GM21786 (cell line): ENCODE measurements around the gene ATXN7L1.
"Not testable (repeated sequence)": the region's sequence is repeated elsewhere in the genome, so short reads cannot be mapped to it uniquely, and the experiment has no call there.

Experiments
- ATAC-seq: cut with Tn5 transposase; IDR thresholded peaks from one replicate; pipeline ENCODE4 v1.9.1; 2021; ENCODE audit not compliant: unreplicated experiment

Gene ATXN7L1

DNA sequence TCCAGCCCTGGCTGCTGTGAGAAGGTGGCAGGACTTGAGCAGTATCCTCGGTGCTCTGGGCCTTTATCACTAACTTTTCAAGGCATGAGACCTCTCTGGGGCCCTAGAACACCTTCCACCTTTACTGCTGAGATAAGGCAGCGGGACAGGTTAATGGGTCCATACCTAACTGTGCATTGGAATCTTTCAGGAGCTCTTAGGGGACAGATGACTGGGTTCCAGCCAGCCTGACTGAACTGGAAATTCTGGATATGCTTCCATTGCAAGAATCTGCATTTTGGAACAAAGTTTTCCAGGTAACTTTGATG is 73.0 kb downstream of the ATXN7L1 start:
- no peak for ATAC-seq

DNA sequence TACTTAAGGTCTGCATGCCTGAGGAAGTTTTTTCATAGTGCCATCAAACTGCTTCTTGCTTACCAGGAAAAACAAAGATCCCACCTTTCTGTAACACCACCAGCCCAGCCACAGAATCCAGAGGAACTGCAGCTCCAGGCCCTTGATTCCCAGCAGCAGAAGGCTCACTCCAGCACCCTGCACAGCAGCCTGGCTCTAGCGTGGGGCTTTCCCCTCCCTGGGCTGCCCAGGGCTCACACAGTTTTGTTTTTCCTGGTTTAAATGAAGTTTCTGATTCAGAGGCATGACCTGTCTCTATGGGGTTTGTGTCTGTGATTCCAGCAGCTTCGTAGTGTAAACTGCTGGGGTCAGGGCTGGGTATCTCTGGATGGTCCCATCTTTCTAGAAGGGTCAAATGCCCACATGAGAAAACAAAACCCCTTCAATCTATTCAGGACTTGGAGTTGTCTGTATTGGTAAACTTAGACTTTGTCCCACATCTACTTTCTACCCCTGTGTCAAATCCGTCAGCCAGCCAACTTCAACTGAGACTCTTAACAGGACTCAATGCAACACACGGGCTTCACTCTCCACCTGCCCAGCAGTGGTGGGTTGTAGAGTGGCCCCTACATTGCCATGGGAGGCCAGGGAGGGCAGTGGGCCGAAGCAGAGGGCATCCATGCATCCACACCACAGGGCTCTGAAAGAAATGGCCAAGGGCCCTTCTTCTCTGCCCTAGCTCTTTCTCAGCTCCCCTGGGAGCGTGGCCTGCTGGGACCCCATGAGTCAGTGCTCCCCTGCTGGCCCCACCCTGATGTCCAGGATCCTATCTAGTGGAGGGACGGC is 73.6 kb downstream of the ATXN7L1 start:
- no peak for ATAC-seq

DNA sequence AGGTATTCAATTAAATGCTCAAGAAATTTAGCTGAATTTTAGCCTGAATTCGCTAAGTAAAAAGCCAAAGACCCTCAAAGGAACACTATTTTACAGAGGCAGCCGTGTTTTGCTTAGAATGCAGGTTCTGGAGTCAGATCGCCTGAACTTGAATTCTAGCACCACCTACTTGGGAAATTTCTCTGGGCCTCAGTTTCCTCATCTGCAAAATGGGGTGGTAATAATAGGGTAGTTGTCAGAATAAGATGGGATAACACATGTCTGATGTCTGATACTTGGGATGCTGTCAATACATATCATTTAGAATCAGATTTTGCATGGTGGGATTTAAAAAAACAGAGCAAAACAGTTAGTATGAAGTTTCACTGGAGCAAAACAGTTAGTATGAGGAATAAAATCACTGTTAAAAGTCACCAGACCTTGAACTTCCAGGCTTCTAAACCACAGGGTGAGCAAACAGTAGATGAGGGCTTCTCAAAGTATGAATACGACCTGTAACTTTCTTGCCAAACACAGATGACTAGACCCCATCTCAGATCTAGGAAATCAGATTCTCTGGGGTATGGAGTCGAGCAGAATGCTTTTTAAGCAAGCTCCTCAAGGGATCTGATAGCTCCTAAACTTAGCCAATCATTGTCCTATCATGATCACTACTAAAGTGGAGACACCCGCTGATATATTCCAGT is 75.4 kb downstream of the ATXN7L1 start:
- ATAC-seq, result no peak

DNA sequence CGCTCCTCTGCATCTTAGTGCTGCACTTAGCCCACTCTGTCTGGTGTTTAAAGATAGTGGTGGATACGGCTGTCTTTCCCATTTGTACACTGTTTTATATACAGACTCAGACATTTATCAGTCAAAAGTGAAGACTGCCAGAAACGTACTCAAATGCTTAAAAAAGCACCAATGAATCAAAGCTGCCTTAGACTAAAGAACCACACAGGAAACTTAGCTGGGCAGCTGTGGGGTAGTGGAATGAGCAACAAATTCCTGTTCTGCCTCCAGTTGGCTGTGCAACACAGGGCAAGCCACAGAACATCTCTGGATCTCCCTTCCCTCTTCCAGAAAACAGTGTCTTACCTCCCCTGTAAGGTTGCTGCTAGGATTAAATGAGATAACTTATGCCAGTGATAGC is 76.0 kb downstream of the ATXN7L1 start:
- peak; percentile 63 for ATAC-seq

DNA sequence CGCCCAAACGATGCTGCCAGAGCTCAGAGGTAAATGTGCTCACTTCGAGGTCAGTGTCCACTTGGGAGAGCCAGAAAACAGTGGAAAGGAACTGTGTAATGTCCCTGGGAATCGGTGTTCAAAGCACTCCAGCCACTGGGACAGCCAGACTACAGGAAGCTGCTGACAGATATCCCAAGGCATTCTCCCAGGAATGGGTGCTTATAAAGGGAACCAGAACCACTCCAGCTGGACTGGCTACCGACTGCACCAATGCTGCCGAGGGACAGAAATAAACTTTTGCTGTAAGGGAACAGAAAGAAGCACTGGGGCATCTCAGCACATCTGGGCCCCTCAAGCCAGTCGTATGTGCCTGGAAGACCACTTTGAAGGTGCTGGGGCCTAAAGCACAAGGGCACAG is 76.7 kb downstream of the ATXN7L1 start:
- no peak for ATAC-seq

DNA sequence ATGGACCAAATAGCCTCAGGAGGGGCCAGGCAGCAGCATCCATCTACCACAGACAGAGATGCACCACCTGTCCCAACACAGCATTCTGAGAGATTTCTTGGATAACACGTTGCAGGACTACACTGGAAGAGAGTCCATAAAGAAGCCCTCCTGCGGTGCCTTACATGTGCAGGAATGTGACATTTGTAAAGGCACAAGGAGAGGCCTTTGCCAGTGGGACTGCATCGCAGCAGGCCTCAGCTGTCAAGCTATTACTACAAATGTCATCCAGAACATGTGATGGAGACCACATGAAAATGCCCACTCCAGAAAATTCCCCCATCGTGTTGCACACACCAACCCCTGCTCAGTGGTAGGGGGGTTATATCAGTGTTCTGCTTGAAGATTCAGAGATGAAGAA is 77.4 kb downstream of the ATXN7L1 start:
- ATAC-seq, result no peak

DNA sequence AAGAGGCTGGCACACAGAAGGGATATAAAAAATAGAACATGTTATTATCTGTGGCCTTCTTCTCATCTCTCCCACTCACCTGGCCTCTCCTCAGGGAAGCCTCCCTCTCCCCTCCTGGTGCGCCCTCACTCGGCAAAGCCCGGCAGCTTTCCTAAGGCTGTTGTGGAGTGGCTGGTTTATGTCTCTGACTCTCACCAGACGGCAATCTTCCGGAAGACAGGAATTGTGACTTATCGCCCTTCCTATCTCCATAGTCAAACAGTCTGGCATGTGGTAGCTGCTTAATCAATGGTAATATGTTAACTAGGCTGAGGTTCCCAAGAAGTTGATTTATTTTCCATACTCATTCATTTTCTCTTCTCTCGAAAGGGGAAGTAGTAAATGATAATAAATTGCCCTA is 78.7 kb downstream of the ATXN7L1 start:
- no peak for ATAC-seq

DNA sequence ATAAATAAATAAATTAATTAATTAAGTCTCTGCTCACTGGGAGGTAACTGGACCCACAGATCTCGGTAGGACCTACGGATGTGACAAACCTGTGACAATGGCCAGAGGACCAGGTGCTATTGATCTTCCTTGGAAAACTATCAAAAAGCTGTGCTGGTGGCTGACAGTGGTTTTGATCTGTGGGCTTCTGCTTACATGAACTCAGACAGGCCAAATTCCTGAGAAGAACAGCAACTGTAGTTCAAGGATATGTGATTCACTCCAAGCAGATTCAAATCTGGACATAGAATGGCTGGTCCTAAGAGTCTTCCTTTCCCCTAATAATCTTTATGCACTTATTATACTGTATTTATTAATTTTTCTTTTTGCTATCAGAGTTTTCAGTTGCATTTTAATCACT is 80.0 kb downstream of the ATXN7L1 start:
- no peak for ATAC-seq

DNA sequence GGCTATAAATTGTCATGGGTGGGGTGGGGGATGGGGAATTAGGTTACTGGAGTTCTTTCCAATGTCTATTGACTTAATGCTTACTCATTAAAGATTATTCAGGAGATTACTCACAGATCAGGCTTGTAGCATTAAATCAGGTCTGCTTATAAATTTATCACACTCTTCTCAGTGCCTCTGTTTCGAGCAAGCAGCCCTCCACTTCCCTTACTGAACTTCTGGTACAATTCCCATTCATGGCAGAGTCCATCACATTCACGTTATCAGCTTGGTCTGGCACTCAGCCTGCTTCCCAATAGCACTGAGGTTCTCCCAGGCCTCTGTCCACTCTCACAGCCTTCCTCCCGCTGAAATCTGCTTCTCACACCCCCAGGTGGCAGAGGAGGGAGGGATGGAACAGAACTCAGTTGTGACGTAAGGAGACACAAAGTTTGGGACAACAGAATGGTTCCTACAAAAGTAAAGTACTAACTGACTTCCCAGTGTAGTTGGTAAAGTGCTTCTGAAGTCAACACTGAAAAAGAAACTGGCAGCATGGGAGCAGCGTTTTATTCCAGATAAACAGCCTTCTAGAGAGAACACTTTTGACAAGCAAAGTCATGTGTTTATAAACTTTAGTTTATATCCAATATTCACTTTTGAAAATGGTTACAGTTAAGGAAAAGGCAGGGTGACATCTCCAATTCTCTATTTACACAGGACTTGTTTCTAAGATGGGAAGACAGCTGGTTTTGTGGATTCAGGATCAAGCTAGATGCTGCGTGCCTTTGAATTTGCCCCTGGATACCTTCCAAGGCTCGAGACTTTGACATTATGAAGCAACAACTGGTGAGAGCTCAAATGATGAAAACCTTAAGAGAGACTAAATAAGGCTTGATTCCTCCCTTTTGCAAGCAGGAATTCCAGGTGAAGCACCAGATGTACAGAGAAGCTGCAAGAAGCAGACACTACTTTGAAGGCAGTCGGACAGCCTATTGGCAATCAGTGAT is 81.4 kb downstream of the ATXN7L1 start:
- no peak for ATAC-seq

DNA sequence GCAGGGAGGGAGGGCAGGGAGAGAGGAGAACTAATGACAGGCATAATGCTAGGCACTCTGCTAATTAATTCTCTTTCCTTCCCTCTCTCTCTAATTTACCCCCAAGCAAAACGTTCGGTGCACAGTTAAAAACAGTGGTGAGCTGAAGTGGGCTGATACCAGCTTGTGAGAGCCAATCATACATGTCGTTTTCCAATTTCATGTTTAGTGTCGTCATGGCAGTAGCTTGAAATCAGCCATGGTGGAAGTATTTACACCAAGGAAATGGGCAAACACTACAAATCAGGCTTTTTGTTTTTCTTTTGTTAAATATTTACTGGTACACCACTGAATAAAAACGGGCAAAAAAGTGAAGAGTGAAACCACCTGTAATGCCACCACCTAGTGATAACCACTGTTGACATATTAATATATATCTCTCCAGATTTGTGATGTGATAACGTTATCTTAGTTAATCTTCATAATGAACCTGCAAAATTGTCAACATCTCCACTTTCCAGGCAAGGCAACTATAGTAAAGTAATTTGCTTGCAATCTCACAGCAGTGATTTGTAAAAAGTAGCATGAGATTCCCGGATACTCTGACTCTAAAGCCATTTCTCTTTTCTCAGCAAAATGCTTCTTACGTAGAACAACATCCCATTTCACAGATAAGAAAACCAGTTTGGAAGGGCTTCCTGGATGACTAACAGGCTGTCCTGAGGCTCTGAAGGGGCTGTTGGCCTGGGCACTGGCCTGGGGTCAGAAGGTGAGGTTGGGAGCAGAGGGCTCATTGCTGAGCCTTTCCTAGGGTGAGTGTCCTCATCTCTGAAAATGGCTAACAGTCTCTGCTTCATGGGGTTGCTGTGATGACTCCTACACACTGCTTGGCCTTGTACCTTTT is 83.7 kb downstream of the ATXN7L1 start:
- no peak for ATAC-seq

DNA sequence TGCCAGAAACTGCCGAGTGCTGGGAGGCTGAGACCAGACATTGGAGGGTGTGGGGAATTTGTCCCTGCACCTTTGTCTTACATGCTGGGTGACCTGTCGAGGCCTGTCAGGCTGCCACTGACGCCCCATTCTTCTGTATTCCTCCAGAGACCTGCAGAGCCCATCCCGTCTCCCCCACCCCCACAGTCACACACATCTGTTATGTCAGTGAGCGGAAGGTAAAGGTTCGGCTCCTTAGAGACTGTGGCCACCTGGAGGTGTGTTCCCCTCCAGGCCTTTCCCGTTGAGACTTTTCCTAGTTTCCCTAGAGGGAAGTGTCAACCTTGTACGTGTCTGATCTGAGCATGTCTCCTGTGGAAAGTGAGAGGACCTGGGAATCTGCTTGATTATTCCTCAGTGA is 84.5 kb downstream of the ATXN7L1 start:
- no peak for ATAC-seq

DNA sequence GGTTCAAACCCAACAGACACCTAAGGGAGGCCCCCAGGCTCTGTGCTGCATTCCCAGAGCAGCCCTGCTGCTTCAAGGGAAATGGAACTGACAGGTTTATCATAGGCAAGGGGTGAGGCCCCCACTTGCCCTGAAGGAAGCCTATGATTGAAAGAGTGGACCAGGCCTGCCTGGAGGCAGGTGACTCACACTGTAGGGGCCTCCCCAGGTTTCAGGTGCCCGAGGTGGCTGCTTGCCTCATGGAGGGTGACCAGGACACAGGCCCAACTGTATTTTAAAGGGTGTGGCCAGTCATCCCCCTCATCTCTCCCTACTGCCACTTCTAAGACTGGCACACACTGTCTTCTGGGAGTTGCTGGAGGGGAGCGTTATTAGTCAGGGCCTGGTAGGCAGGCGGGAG is 85.4 kb downstream of the ATXN7L1 start:
- peak; percentile 65 for ATAC-seq

DNA sequence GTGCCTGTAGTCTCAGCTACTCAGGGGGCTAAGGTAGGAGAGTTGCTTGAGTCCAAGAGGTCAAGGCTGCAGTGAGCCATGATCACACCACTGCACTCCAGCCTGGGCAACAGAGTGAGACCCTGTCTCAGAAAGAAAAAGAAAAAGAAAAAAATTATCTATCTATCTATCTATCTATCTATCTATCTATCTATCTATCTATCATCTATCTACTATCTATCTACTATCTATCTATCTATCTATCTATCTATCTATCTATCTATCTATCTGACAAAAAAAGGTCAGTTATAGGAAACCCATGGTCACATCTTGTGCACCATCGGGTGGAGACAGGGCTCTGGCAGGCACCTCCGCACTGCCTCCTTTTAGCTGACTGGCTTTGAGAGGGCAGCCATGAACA is 85.9 kb downstream of the ATXN7L1 start:
- not testable (repeated sequence) for ATAC-seq

DNA sequence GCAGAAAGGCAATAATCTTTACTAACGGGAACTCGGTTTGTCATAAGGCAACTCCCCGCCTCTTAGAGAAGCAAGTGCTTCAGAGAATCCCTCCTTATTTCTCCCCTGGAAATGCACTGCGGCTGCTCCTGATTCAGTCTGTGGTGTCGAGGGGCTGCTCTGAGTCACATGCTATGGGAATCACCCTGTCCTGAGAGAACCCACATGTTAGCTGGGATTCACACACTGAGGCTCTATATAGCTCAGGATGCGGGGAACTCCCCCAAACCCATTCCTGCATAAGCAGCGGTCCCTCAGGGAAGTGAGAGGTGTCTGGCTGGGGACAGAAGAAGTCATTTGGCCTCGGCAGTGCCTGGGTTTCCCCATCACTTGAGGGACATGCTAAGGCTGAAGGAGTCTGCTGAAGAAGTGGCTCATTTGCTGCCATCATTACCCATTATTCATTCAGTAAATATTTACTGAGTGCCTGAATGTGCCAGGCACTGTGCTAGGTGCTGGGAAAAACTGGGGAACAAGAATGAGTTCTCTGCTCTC is 87.5 kb downstream of the ATXN7L1 start:
- ATAC-seq, result no peak

DNA sequence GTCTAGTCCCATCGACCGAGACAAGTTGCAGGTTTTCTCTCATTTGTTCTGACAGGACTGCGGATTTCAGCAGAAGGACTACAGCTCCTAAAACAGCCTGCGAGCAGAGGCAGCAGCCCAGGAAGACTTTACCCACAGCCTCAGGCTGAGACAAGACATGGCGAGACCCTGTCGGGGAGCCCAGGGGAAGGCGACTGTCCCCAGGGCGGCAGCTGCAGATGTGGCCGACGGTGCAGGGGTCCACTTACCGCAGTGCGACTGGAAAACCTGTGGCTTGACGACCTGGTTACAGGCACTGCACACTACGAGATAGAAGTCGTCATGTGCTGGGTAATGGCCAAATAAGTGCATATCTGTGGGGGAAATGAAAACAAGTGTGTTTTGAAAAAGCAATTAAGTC is 88.0 kb downstream of the ATXN7L1 start:
- no peak for ATAC-seq

DNA sequence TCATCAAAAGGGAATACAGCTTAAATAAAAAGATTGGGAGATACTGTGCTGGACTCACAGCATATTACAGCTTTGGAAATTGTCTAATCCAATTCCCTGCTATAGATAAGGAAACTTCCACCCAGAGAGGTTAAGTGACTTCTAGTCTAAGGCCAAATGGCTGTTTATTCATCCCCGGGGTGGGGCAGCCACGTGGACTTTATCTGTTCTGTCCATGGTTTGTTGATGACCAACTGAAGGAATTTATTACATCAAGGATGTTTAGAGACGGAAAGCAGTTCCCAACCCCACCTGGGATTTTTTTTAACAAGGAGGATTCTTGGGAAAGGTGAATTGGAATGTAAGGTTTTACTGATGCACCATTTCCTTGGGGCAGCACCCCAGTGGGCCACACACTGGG is 88.6 kb downstream of the ATXN7L1 start:
- no peak for ATAC-seq

DNA sequence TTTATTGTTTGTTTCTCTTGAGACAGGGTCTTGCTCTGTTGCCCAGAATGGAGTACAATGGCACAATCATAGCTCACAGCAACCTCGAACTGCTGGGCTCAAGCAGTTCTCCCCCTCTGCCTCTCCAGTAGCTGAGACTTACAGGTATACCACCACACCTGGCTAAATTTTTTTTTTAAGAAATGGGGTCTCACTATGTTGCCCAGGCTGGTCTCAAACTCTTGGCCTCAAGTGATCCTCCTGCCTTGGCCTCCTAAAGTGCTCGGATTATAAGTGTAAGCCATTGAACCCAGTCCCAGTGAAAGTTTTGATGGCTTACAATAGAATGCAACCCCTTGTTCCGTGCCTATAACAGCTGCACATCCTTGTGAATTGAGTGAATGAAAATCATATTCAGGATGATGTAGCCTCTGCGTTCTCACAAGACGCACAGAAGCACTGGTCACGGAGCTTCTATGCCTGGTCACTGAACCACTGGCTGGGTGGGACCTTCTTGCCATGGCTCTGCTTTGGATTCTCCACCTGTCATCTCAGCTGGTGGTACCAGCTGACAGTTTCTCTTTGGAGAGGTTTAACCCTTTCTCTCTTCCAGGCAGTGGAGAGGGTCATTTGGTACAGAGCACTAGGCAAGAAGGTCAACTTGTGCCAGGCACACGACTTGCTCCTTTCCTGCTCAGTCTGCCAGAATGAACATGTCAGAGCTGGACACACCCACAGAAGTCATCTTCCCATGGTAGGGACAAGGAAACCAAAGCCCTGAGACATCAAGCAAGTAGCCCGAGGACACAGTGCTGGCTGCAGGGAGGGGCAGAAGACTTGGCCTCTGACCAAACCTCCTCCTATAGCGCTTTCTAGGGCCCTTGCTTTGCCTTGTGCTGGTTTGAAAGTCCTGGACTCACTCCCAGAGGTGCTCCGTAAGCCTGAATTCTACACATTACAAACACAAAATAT is 89.6 kb downstream of the ATXN7L1 start:
- ATAC-seq, result no peak

DNA sequence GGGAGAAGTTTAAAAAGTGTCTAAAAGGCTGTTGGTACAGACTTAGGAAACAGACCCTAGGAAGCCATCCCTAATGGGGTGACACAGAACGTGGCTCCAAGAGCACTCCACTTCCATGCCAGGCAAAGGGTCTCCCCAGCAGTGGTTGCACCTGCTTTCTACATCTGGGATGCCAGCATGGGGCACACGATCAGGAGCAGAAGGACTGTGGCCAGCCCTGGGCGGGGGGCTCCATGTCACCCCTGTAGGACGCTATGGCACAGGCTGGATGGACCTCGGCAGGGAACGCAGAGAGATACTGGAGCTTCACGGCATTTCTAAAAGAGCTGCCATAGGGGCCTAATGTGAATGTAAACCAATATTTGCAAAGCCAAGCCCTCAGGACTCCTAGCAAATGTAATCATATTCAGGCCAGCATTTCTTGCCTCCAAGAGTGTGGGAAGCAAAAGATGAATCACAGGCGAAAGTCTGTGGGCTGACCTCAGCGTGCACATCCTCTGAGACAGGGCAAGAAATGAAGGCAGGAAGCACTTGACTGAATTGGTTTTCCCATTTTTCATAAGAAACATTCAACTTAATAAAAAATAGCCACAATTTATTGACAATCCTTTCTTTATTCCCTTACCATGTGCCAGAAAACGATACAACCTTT is 93.9 kb downstream of the ATXN7L1 start:
- ATAC-seq, result no peak
